ENCODE results near the gene WDR5.

WDR5 gene

GRCh38 chr9:134174526-134175290 lies 38.8 kb downstream of the WDR5 start:
- no peak for DNase-seq

- DNase-seq, result no peak
Observed at GRCh38 chr9:134175291-134175807, 39.5 kb downstream of the WDR5 start.

GRCh38 chr9:134175808-134176598 lies 40.1 kb downstream of the WDR5 start:
- no peak for DNase-seq

GRCh38 chr9:134176599-134176968 lies 40.7 kb downstream of the WDR5 start:
- DNase-seq, result no peak

GRCh38 chr9:134177186-134177585 lies 41.3 kb downstream of the WDR5 start:
- DNase-seq, result no peak

- no peak for DNase-seq
Observed at GRCh38 chr9:134177624-134178393, 41.9 kb downstream of the WDR5 start.

- DNase-seq, result no peak
Observed at GRCh38 chr9:134178394-134178767, 42.5 kb downstream of the WDR5 start.

GRCh38 chr9:134178768-134179551 lies 43.1 kb downstream of the WDR5 start:
- no peak for DNase-seq

- no peak for DNase-seq
Observed at GRCh38 chr9:134179595-134179917, 43.7 kb downstream of the WDR5 start.

GRCh38 chr9:134179918-134180785 lies 44.3 kb downstream of the WDR5 start:
- DNase-seq, result no peak

- DNase-seq, result no peak
Observed at GRCh38 chr9:134180786-134181647, 45.1 kb downstream of the WDR5 start.

GRCh38 chr9:134181648-134182034 lies 45.8 kb downstream of the WDR5 start:
- DNase-seq, result no peak

- DNase-seq, result no peak
Observed at GRCh38 chr9:134182554-134183085, 46.7 kb downstream of the WDR5 start.

GRCh38 chr9:134185536-134186011 lies 49.7 kb downstream of the WDR5 start:
- DNase-seq, result no peak

GRCh38 chr9:134186471-134187109 lies 50.7 kb downstream of the WDR5 start:
- DNase-seq, result no peak

GRCh38 chr9:134187110-134187531 lies 51.2 kb downstream of the WDR5 start:
- no peak for DNase-seq

- DNase-seq, result no peak
Observed at GRCh38 chr9:134187891-134188385, 52.1 kb downstream of the WDR5 start.

- DNase-seq, result no peak
Observed at GRCh38 chr9:134188386-134189144, 52.7 kb downstream of the WDR5 start.

GRCh38 chr9:134189145-134189469 lies 53.2 kb downstream of the WDR5 start:
- no peak for DNase-seq
